A172 (cell line): ENCODE data around the gene DOC2B. TPM values are rescaled to one million over a fixed set of nuclear protein-coding genes. Genes with fewer than 3 reads are reported as not detected.

Source experiments
- DNase-seq: peaks from one replicate; pipeline ENCODE4 v3.0.0-alpha.2; 2015; ENCODE audit warnings: low spot score
- total RNA-seq: library from RNA; depleted of rRNA; stranded (reverse); fragments of >200 nt; shearing (Covaris generic); gene quantifications from 2 replicates; pipeline ENCODE4 v1.2.3, GENCODE V29; 2014

The DOC2B gene
- total RNA-seq, 1 experiment from 2014 or later: 0.14 TPM

DNA sequence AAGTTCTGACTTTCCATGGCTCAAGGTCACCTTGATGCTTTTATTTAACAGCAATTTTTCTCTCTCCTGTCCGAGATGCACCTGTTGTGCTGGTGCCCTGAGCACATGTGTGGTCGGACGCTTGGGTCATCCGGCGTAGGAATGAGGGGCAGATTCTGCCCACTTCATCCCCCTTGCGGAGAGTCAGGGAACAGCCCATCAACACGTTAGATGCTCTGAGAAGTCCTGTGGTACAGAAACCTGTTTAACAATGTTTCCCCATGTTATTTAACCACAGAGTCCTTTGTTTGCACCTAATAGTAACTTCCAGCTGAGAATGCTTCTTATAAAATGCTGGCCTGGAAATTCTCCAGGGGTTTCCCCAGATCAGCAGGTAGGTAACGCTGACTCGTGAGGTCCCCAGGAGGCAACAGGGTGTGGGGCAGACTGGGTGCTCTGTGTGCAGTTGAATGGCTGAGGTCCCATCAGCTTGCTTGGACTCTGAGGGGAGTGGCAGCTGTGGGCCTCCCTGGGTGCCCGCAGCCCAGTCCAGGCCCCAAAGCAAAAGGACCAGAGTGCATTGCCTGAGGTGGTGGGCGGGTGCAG lies 17.8 kb downstream of the DOC2B start:
- DNase-seq: peak; percentile 32

DNA sequence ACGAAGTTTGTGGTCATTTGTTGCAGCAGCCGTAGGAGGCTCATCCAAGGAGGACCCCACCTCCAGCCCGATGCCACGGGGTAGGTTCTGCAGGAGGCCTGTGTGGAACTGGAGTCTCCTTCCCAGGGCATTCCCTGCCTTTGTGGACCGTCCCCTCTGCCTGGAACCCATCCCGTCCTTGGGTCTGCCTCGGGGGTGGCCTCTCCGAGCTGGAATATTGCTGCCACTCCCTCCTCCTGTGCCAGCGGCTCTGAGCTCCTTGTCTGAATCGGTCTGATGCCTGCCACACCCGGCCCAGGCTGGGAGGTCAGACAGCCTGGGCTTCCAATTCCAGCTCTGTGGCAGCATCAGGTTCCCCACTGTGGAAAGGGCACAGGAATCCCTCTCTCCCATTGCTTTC lies 18.8 kb downstream of the DOC2B start:
- DNase-seq: no peak

DNA sequence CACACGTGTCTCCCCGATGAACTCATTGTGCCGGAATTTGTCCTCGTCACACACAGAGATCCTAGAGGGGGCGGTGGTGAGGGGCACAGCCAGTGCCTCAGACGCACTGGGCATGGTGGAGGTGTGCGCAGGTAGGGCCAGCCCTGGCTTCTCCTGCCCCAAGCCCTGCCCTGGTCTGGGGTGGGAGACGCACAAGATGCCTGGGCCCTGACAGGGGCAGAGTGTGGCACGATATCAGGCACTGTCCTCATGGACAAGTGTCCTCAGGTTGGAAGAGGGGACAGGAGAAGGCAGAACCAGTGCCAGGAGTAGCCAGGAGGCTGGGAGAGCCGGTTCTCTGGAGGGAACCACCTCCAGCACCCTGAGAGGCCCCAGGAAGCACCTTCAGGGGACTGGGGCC lies 20.0 kb downstream of the DOC2B start:
- DNase-seq: no peak

GRCh38 chr17:160336-160735 lies 21.1 kb downstream of the DOC2B start:
- no peak for DNase-seq

DNA sequence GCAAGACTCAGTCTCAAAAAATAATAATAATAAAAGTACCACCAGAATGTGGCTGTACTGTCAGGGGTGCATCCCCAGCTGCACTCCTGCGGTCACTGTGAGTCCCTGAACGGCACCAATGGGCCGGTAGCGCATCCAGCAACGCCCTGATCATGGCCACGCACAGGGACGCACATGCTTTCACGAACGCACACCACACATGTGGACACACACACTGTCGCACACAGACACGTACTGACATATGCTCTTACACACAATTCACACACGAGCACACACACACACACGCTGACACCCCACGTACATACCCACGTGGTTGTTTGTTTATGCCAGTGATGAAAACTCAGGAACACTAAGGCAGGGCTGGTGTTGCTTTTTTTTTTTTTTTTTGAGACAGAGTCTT lies 21.8 kb downstream of the DOC2B start:
- DNase-seq: no peak

GRCh38 chr17:158379-158778 lies 23.1 kb downstream of the DOC2B start:
- DNase-seq: no peak

GRCh38 chr17:157901-158300 lies 23.5 kb downstream of the DOC2B start:
- DNase-seq: no peak

GRCh38 chr17:156946-157345 lies 24.5 kb downstream of the DOC2B start:
- DNase-seq: no peak

DNA sequence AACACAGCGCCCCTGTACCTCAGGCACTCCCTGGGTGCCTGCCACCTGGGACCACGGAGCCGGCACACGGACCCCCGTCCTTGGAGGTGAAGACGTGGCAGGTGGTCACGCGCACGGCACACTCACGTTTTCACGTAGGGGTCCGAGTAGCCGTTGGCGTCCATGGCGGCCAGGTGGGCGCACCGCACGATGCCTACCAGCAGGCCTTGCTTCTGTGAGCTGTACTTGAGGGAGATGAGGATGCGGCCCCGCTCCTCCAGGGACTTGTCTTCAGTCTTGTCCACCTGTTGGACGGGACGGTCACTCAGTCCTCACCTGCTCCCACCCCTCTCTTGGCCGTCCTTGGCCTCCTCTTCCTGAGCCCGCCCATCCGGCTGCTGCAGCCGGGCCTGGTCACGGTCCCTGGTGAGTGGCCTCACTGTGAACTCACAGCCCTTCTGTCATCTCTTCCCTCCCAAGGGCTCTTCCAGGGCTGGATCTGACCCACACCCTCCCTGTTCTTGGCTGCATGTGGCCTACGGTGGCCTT lies 25.3 kb downstream of the DOC2B start:
- no peak for DNase-seq

- DNase-seq: no peak
These were observed 25.9 kb downstream of the DOC2B start for GRCh38 chr17:155576-155975.

DNA sequence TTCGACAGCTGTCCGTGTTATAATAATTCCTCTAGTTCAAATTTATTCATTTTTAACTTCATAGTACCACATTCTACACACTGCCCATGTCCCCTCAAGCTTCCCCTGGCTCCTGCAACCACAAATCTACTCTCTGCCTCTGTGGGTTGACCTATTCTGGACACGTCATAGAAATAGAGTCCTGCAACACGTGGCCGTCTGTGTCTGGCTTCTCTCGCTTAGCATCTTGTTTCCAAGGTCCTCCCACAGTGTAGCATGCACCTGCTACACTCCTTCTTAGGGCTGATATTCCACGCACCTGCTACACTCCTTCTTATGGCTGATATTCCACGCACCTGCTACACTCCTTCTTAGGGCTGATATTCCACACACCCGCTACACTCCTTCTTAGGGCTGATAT lies 27.6 kb downstream of the DOC2B start:
- no peak for DNase-seq

DNA sequence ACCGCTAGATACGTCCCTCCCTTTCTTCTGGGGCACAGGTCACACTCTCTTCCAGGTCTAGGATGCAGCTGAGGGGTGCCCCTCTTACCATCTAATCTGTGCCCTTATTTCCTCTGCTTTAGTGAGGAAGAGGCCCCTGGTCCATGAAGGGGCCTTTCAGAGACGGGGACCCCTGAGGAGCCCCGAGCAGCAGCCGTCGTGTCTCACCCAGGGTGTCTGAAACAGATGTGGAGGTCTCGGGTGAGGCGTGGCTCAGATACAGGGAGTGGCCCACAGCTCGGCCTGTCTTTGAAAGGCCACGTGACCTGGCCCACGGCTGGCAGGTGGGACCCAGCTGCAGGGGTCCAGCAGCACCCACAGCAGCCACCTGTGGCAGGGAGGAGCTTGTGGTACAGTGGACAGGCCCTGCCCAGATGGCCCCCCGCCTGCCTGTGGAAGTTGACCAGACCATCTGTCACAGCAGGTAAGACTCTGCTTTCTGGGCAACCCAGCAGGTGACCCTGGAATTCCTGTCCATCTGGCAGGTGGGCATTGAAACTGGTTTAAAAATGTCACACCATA lies 28.5 kb downstream of the DOC2B start:
- DNase-seq: no peak

DNA sequence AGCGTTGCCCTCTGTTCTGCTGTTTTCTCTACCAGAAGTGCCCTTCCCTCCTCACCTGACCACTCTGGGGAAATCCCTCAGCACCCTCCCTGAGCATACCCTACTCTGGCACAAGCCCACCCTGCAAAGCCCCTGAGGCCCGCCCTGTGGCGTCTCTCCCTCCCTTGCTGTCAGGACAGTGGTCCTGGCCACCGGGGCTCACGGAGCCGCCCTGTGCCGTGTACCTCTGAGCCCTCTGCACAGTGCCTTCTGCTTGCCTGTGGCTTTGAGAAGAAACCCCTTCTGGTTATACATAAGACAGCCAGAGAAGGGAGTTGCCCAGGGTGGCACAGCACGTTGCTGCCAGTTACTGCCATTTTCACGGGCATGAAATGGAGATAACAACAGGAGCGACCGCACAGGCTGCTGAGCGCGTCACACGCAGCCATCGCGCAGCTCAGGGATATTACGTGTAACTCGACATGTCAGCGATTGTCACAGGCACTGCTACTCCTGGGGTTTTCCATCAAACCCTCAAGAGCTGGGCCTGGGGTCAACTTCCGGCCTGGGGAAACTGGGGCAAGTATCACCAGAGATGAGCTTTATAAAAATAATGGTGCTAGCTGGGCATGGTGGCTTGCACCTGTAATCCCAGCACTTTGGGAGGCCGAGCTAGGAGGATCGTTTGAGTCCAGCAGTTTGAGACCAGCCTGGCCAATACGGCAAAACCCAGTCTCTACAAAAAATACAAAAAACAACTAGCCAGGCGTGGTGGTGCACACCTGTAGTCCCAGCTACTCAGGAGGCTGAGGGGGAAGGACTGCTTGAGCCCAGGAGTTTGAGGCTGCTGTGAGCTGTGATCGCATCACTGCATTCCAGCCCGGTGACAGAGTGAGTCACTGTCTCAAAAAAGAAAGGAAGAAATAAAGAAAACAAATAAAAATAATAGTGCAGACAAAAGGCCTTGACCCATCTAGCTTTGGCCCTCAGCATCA lies 29.3 kb downstream of the DOC2B start:
- DNase-seq: peak; percentile 49

GRCh38 chr17:151004-151403 lies 30.4 kb downstream of the DOC2B start:
- no peak for DNase-seq

DNA sequence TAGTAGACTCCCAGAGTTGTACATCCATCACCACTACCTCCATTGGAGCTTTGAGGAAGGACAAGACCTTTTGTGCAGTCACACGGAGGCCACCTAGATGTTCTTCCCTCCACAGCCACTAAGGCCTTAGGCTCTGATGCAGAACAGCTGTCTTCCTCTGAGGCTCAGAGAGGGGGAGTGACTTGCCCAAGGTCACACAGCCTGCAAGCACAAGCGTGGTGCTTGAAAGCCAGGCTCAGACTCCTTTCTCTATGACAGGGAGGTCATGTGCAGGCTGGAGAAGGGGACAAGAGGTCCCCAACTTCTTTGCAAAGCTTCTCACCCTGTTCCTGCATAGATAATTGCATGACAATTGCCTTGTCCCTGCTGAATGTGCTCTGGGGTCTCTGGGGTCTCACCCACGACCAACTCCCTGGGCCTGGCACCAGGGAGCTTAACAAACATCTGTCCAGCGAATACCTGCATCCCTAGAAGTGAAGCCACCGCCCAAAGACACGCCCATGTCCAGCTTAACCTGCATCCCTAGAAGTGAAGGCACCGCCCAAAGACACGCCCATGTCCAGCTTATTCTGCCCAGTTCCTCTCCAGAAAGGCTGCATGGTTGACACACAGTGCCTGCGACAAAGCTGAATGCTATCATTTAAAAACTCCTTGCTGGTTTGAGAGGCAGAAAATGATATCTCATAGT lies 31.4 kb downstream of the DOC2B start:
- peak; percentile 19 for DNase-seq

- no peak for DNase-seq
These were observed 32.2 kb downstream of the DOC2B start for GRCh38 chr17:149231-149630.

DNA sequence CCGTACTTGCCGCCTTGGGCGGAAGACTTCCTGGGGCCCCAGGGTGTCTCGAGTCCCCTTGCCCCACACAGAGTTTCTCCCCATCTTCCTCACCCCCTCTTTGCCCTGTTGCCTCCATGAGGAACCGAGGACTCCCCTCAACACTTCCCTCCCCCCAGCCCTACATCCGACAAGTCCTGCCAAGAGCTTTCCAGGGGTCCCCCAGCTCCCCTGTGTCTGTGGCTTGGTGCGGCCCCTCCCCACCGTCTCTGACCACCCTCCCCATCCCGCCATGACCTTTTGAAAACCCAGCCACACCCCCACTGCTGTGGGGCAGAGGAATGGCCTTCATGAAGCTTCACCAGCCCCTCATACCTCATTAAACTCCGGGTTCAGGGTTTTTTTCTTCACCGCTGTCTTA lies 32.7 kb downstream of the DOC2B start:
- no peak for DNase-seq

- no peak for DNase-seq
These were observed 33.4 kb downstream of the DOC2B start for GRCh38 chr17:147796-148740.

DNA sequence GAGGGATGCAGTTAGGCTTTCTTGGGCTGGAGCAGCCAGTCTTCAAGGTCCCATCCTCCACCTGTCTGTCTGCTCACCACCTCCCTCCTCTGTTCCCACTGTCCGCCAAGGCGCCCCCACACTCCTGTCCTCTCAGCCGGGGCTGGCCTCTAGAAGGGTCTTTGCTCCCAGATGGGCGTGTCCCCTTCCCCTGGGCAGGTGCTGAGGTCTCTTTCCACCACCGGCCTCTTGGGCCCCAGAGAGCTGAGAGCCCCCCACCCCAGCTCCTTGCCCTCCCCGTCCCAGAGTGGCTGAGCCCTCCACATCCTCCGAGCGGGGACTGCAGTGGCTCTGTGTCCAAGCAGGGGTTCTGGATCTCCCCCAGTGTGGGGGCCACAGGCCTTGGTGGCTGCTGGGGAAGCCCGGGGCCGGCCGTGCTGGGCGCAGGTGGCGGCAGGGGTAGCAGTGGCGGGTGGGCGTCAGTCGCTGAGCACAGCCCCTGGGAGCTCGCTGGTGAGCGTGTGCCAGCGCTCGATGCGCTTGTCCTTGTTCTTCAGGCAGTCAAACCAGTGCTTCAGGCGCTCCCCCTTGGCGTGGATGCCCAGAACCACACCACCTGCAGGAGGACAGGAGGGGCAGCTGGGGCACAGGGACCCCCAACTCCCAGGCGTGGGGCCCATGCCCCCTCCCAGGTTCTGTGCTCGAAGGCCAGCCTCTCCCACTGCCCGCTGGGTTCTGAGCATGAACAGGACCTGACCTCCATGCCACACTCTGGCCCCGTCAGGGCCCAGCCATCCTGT lies 34.3 kb downstream of the DOC2B start:
- no peak for DNase-seq

DNA sequence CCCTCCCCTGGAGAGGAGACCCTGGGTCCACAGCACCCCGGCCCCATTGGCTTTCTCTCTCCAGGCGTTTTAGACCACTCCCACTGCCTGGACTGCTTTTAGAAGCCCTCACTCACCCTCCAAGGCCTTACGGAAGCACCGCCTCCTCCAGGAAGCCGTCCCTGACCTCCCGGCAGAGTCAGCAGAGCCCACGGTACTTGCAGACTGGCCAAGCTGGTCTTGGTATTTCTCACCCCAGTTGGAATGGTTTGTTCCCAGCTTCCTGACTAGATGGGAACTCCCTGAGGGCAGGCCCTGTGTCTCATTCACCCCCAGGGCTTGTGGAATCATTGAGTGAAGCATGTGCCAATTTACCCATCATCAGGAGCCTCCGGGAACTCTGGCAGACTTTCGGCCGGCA lies 34.9 kb downstream of the DOC2B start:
- no peak for DNase-seq
